Nephron progenitor cell (in vitro differentiated cells): ENCODE measurements around the gene PIWIL4.

Experiments
- DNase-seq: peaks from one replicate; pipeline ENCODE4 v3.0.0; 2021
- H3K27ac Mint-ChIP-seq: 2 replicates; pipeline ENCODE4 v1.8.0; 2021; ENCODE audit warnings: mild to moderate bottlenecking, moderate library complexity, mixed read lengths
- H3K27me3 Mint-ChIP-seq: 2 replicates; pipeline ENCODE4 v1.8.0; 2021; ENCODE audit warnings: mild to moderate bottlenecking, low read depth, mixed read lengths; ENCODE audit not compliant: poor library complexity
- H3K36me3 Mint-ChIP-seq: 2 replicates; pipeline ENCODE4 v1.8.0; 2021; ENCODE audit warnings: low read depth, mixed read lengths
- H3K4me1 Mint-ChIP-seq: 2 replicates; pipeline ENCODE4 v1.8.0; 2021; ENCODE audit warnings: mixed read lengths
- H3K4me3 Mint-ChIP-seq: 2 replicates; pipeline ENCODE4 v1.8.0; 2021; ENCODE audit warnings: mild to moderate bottlenecking, moderate library complexity, mixed read lengths
- H3K9me3 Mint-ChIP-seq: 2 replicates; pipeline ENCODE4 v1.8.0; 2021; ENCODE audit warnings: mild to moderate bottlenecking, moderate library complexity, mixed read lengths
- TF ChIP-seq, protein P1 (sequence below): fragments of 200-600 bp; sonication (generic); IDR thresholded peaks from 2 replicates; pipeline ENCODE4 v1.5.0; 2021; ENCODE audit warnings: antibody characterized with exemption

The PIWIL4 gene

GRCh38 chr11:94661444-94661843 is 94.3 kb downstream of the PIWIL4 start:
- Mint-ChIP-seq H3K4me1 (peaks cover 22% of the 10 kb centered on the region), H3K27ac (no peak overlapping the region)
- TF ChIP-seq, protein P1, sequence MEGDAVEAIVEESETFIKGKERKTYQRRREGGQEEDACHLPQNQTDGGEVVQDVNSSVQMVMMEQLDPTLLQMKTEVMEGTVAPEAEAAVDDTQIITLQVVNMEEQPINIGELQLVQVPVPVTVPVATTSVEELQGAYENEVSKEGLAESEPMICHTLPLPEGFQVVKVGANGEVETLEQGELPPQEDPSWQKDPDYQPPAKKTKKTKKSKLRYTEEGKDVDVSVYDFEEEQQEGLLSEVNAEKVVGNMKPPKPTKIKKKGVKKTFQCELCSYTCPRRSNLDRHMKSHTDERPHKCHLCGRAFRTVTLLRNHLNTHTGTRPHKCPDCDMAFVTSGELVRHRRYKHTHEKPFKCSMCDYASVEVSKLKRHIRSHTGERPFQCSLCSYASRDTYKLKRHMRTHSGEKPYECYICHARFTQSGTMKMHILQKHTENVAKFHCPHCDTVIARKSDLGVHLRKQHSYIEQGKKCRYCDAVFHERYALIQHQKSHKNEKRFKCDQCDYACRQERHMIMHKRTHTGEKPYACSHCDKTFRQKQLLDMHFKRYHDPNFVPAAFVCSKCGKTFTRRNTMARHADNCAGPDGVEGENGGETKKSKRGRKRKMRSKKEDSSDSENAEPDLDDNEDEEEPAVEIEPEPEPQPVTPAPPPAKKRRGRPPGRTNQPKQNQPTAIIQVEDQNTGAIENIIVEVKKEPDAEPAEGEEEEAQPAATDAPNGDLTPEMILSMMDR: no peak

DNA sequence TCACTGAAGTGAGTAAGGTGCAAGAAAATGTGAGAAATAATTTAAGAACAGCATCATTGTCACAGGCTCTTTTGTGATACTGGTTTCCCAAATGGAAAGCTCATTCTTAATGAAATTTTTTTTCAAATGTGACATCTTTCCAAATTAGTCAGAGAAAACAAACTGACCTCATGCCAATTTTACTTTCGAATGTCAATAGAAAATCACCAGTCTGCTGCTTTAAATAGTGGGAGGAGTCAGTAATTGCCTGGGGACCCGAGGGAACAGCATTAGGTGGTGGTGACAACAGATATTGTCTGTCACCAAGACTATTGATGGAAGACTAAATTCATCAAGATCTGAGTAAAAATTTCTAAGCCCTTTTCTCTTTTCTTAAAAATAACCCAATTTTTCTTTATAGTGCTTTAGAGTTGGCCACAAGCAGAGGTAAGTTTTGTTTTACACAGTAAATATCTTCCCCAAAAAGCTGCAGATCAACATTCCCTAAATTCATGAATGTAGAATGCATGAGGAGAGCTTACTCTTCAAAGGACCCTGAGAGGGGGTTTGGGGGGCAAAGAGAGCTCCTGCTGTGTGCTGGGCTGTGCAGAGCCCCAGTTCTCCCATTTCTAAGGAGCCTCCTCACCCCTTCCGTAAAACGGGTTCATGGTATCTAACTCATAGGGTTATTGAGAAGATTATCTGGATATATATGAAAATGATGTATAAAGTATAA is 95.1 kb downstream of the PIWIL4 start:
- Mint-ChIP-seq H3K9me3 (peaks cover 4% of the 10 kb centered on the region), H3K27ac (no peak overlapping the region), H3K27me3 (no peaks in the 10 kb centered on the region), H3K36me3 (no peaks in the 10 kb centered on the region), H3K4me1 (peaks cover 18% of the 10 kb centered on the region), H3K4me3 (no peak overlapping the region)
- DNase-seq: no peak
- TF ChIP-seq, protein P1: no peak

More at GRCh38 chr11:94661444-94661843, 94.3 kb downstream of the PIWIL4 start:
- H3K9me3 Mint-ChIP-seq: peaks cover 4% of the 10 kb centered on the region
- no peak overlapping the region for H3K4me3 Mint-ChIP-seq
- no peaks in the 10 kb centered on the region for H3K27me3 Mint-ChIP-seq
- DNase-seq: no peak
- H3K36me3 Mint-ChIP-seq: no peaks in the 10 kb centered on the region

DNA sequence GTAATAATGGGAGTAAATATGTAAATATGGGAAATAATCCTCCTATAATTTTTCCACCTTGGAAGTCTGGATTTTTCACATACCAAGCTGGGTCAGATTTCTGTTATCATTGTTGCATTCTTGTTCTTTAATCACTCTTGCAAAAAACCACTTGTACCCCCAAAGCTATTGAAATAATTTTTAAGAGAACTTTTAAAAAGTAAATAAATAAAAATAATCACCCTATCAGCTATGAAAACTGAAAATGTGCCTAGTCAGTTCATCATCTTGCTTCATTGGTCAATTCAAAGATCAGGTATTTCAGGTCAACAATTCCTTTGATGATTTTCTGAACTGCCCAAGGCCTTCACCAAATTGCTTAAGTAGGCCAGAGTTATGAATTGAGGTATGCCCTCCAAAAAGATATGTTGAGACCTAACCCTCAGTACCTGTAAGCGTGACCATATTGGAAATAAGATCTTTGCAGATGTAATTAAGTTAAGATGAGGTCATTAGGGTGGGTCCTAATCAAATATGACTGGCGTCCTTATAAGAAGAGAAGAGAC is 95.8 kb downstream of the PIWIL4 start:
- peaks cover 19% of the 10 kb centered on the region for H3K4me1 Mint-ChIP-seq
- H3K9me3 Mint-ChIP-seq: peaks cover 4% of the 10 kb centered on the region
- DNase-seq: no peak
- TF ChIP-seq, protein P1: no peak
- no peak overlapping the region for H3K4me3 Mint-ChIP-seq
- H3K27me3 Mint-ChIP-seq: no peaks in the 10 kb centered on the region
- H3K27ac Mint-ChIP-seq: no peak overlapping the region
- no peaks in the 10 kb centered on the region for H3K36me3 Mint-ChIP-seq

DNA sequence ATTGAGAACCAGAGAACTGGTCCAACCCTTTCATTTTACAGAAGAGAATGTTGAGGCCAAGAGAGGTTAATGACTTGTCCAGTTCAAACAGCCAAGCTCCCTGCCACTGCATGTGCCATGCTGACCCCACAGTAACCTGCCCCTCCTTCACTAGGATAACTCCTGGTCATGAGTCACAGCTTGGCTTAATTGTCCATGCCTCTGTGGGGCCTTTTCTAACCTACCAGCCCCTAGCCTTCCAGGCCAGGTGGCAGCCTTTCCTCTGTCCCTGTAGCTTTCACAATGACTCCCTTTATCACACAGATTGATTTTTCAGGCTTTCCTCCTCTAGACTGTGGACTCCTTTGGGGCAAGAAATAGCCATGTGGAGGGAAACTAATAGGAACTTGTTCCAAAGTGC is 97.2 kb downstream of the PIWIL4 start:
- TF ChIP-seq, protein P1: no peak
- Mint-ChIP-seq H3K27me3 (no peaks in the 10 kb centered on the region), H3K9me3 (peaks cover 4% of the 10 kb centered on the region), H3K4me3 (no peak overlapping the region), H3K36me3 (no peaks in the 10 kb centered on the region), H3K4me1 (peaks cover 33% of the 10 kb centered on the region), H3K27ac (no peak overlapping the region)
- DNase-seq: no peak

DNA sequence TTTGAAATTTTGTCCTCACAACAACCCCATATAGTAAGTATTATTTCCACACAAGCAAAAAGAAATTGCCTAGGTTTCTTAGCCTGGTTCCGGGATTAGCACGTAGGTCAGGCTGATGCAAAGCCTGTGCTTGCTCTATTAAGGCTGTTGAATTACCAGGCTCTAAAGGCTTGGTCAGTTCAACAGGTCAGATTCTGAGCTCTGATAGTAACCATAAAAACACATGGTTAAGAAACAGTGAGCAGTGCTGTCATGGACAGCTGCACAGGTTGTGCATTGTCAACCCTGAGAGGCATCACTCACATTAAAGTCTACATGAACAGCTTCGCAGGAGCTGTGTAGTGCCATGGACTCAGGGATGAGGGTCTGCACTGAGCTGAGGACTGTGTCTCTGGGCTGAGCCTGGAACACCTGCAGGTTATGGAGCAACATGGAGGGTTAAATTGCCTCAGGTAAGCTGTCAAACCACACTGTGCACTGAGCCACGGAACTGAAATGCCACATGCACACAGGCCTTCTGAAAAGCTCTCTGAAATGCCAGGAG is 98.0 kb downstream of the PIWIL4 start:
- no peaks in the 10 kb centered on the region for H3K36me3 Mint-ChIP-seq
- H3K27ac Mint-ChIP-seq: no peak overlapping the region
- TF ChIP-seq, protein P1: no peak
- DNase-seq: no peak
- peaks cover 4% of the 10 kb centered on the region for H3K9me3 Mint-ChIP-seq
- no peak overlapping the region for H3K4me3 Mint-ChIP-seq
- H3K27me3 Mint-ChIP-seq: no peaks in the 10 kb centered on the region
- H3K4me1 Mint-ChIP-seq: peaks cover 34% of the 10 kb centered on the region
